Measurements from ENCODE around the gene PDLIM7.
A peak's percentile ranks its signal among the peaks of the same experiment; 100 is the strongest.

The PDLIM7 gene

GRCh38 chr5:177444106-177445051, 53.0 kb downstream of the PDLIM7 start:
- DNase-seq (ENCODE audit: low spot score): peak; percentile 67
- in situ Hi-C loops (cut with MboI; ENCODE audit: low sequenced_read_pairs, unreplicated experiment): no loop called here
- TF ChIP-seq CTCF (IDR thresholded peaks at IDR 0.05; ENCODE audit: borderline replicate concordance, control extremely low read depth, extremely low read depth, insufficient read depth, missing control alignments): no peak

- no peak for TF ChIP-seq CTCF (IDR thresholded peaks at IDR 0.05; ENCODE audit: borderline replicate concordance, control extremely low read depth, extremely low read depth, insufficient read depth, missing control alignments)
- in situ Hi-C loops (cut with MboI; ENCODE audit: low sequenced_read_pairs, unreplicated experiment): no loop called here
- no peak for DNase-seq (ENCODE audit: low spot score)
Measured at GRCh38 chr5:177443144-177443983, 54.0 kb downstream of the PDLIM7 start.

GRCh38 chr5:177442066-177442826, 55.2 kb downstream of the PDLIM7 start:
- in situ Hi-C loops (cut with MboI; ENCODE audit: low sequenced_read_pairs, unreplicated experiment): no loop called here
- no peak for TF ChIP-seq CTCF (IDR thresholded peaks at IDR 0.05; ENCODE audit: borderline replicate concordance, control extremely low read depth, extremely low read depth, insufficient read depth, missing control alignments)
- no peak for DNase-seq (ENCODE audit: low spot score)

GRCh38 chr5:177440990-177441780, 56.2 kb downstream of the PDLIM7 start:
- TF ChIP-seq CTCF (IDR thresholded peaks at IDR 0.05; ENCODE audit: borderline replicate concordance, control extremely low read depth, extremely low read depth, insufficient read depth, missing control alignments): no peak
- no peak for DNase-seq (ENCODE audit: low spot score)
- in situ Hi-C loops (cut with MboI; ENCODE audit: low sequenced_read_pairs, unreplicated experiment): no loop called here

GRCh38 chr5:177440211-177440989, 57.0 kb downstream of the PDLIM7 start:
- in situ Hi-C loops (cut with MboI; ENCODE audit: low sequenced_read_pairs, unreplicated experiment): no loop called here
- DNase-seq (ENCODE audit: low spot score): no peak
- no peak for TF ChIP-seq CTCF (IDR thresholded peaks at IDR 0.05; ENCODE audit: borderline replicate concordance, control extremely low read depth, extremely low read depth, insufficient read depth, missing control alignments)

All from GM13976 (cell line).